H1 (cell line): ENCODE measurements around the gene ADA. TPM values are rescaled to one million over a fixed set of nuclear protein-coding genes. Genes with fewer than 3 reads are reported as not detected.

Experiments
- CTCF ChIA-PET: fragments of 300-600 bp; sonication (Branson Sonifier 250); formaldehyde crosslinking; loops from one replicate; lab custom pipeline; 2021; ENCODE audit not compliant: partially characterized antibody; lab: Charles Lee
- POLR2A ChIA-PET: fragments of 300-600 bp; sonication (Branson Sonifier 250); formaldehyde crosslinking; loops from one replicate; lab custom pipeline; 2021; ENCODE audit warnings: inconsistent platforms; ENCODE audit not compliant: partially characterized antibody; lab: Charles Lee
- DNase-seq, 2 experiments: peaks; one replicate each; pipeline versions ENCODE4 v3.0.0 to v3.0.0-alpha.2; 2010 to 2022; ENCODE audit warnings: low spot score in 2 of 2, low read depth in 1 of 2, mixed read lengths in 1 of 2
- FAIRE-seq: peaks from 2 replicates; lab custom pipeline; 2011; peaks lifted over from hg19 to GRCh38; lab: Jason Lieb, UNC
- H2AFZ ChIP-seq: 2 replicates; pipeline ENCODE4 v1.8.1; 2012; ENCODE audit warnings: low read length, inconsistent platforms
- H2AK5ac ChIP-seq: 2 replicates; pipeline ENCODE4 v1.6.1; 2013; ENCODE audit warnings: low read depth, low read length
- H2BK120ac ChIP-seq: replicated peaks from 2 replicates; pipeline ENCODE3; 2013; ENCODE audit warnings: low read depth, low read length, inconsistent platforms
- H2BK12ac ChIP-seq: 2 replicates; pipeline ENCODE4 v1.6.1; 2013; ENCODE audit warnings: low read depth, low read length
- H2BK15ac ChIP-seq: 2 replicates; pipeline ENCODE4 v1.6.1; 2013; ENCODE audit warnings: low read length
- H2BK20ac ChIP-seq: 2 replicates; pipeline ENCODE4 v1.6.1; 2013; ENCODE audit warnings: low read length
- H2BK5ac ChIP-seq: 2 replicates; pipeline ENCODE4 v1.6.1; 2013; ENCODE audit warnings: low read depth, low read length
- H3K14ac ChIP-seq: 2 replicates; pipeline ENCODE4 v1.6.1; 2013; ENCODE audit warnings: inconsistent platforms; ENCODE audit not compliant: insufficient read length
- H3K18ac ChIP-seq: 2 replicates; pipeline ENCODE4 v1.6.1; 2013; ENCODE audit warnings: low read length; ENCODE audit errors: extremely low read depth
- H3K23ac ChIP-seq: 2 replicates; pipeline ENCODE4 v1.6.1; 2013; ENCODE audit warnings: inconsistent platforms; ENCODE audit not compliant: insufficient read length
- H3K23me2 ChIP-seq: 2 replicates; pipeline ENCODE4 v1.6.1; 2013; ENCODE audit warnings: low read depth, low read length
- H3K27ac ChIP-seq: 2 replicates; pipeline ENCODE4 v1.6.1; 2011; ENCODE audit warnings: low read depth, low read length, inconsistent platforms
- H3K27me3 ChIP-seq, 4 experiments: replicated peaks in 1 of 4; 1 replicate in 1 of 4; 2 replicates in 3 of 4; pipeline versions ENCODE4 v1.6.1 to v1.8.1; 2011 to 2013; ENCODE audit warnings: low read length in 3 of 4, mild to moderate bottlenecking in 3 of 4, inconsistent platforms in 2 of 4, mixed read lengths in 2 of 4, moderate library complexity in 1 of 4; ENCODE audit not compliant: control insufficient read depth in 3 of 4, insufficient read depth in 3 of 4; ENCODE audit errors: extremely low read depth in 1 of 4
- H3K36me3 ChIP-seq, 4 experiments: 2 replicates each; pipeline versions ENCODE4 v1.6.1 to v1.8.1; 2011 to 2013; ENCODE audit warnings: mild to moderate bottlenecking in 4 of 4, low read length in 3 of 4, moderate library complexity in 2 of 4, control low read depth in 1 of 4, inconsistent platforms in 1 of 4; ENCODE audit not compliant: insufficient read depth in 4 of 4, control insufficient read depth in 2 of 4
- H3K4ac ChIP-seq: replicated peaks from 2 replicates; pipeline ENCODE3; 2013; ENCODE audit warnings: low read length, low read depth, mixed read lengths, inconsistent platforms; ENCODE audit not compliant: insufficient read length
- H3K4me1 ChIP-seq, 4 experiments: replicated peaks in 1 of 4; 1 replicate in 1 of 4; 2 replicates in 3 of 4; pipeline versions ENCODE4 v1.6.1 to v1.8.1; 2011 to 2013; ENCODE audit warnings: low read length in 3 of 4, inconsistent platforms in 2 of 4, mixed read lengths in 1 of 4; ENCODE audit not compliant: insufficient read depth in 4 of 4, control insufficient read depth in 3 of 4
- H3K4me2 ChIP-seq, 2 experiments: 2 replicates each; pipeline versions ENCODE4 v1.6.1 to v1.8.1; 2011 to 2013; ENCODE audit warnings: low read depth in 2 of 2, low read length in 2 of 2, control low read depth in 1 of 2, inconsistent platforms in 1 of 2, mild to moderate bottlenecking in 1 of 2; ENCODE audit not compliant: insufficient read depth in 1 of 2
- H3K4me3 ChIP-seq, 4 experiments: fragments of 200-600, 300-600 bp in 1 of 4; sonication (generic), shearing (Covaris generic), sonication (Bioruptor Twin) in 1 of 4; 2 replicates each; pipeline versions ENCODE4 v1.5.1 to v1.8.1; 2011 to 2016; ENCODE audit warnings: low read length in 4 of 4, low read depth in 3 of 4, control low read depth in 2 of 4, inconsistent platforms in 2 of 4, mild to moderate bottlenecking in 2 of 4, mixed read lengths in 1 of 4, moderate library complexity in 1 of 4; ENCODE audit not compliant: insufficient read depth in 2 of 4; ENCODE audit errors: extremely low read depth in 1 of 4
- H3K56ac ChIP-seq: replicated peaks from 2 replicates; pipeline ENCODE3; 2013; ENCODE audit warnings: low read depth, mild to moderate bottlenecking, mixed read lengths, low read length, inconsistent platforms; ENCODE audit not compliant: insufficient read length
- H3K79me1 ChIP-seq: 2 replicates; pipeline ENCODE4 v1.6.1; 2013; ENCODE audit warnings: low read depth, low read length, control low read depth
- H3K79me2 ChIP-seq, 2 experiments: 2 replicates each; pipeline versions ENCODE4 v1.6.1 to v1.8.1; 2012 to 2013; ENCODE audit warnings: low read length in 2 of 2, mild to moderate bottlenecking in 2 of 2, inconsistent platforms in 1 of 2; ENCODE audit not compliant: insufficient read depth in 2 of 2, control insufficient read depth in 1 of 2
- H3K9ac ChIP-seq, 4 experiments: replicated peaks in 1 of 4; 1 replicate in 1 of 4; 2 replicates in 3 of 4; pipeline versions ENCODE4 v1.6.1 to v1.8.1; 2011 to 2013; ENCODE audit warnings: low read depth in 3 of 4, low read length in 3 of 4, control low read depth in 2 of 4, mild to moderate bottlenecking in 2 of 4, moderate library complexity in 2 of 4, inconsistent platforms in 1 of 4; ENCODE audit errors: extremely low read depth in 1 of 4
- H3K9me3 ChIP-seq, 2 experiments: 2 replicates each; pipeline versions ENCODE4 v1.6.1 to v1.8.1; 2012 to 2013; ENCODE audit warnings: mild to moderate bottlenecking in 2 of 2, moderate library complexity in 2 of 2, control low read depth in 1 of 2, inconsistent platforms in 1 of 2, low read depth in 1 of 2, low read length in 1 of 2, mixed read lengths in 1 of 2; ENCODE audit not compliant: insufficient read depth in 2 of 2
- H4K20me1 ChIP-seq, 2 experiments: replicated peaks in 1 of 2; 2 replicates each; pipeline versions ENCODE3 to v1.8.1; 2011 to 2013; ENCODE audit warnings: inconsistent platforms in 2 of 2, low read length in 2 of 2, mild to moderate bottlenecking in 1 of 2; ENCODE audit not compliant: insufficient read depth in 2 of 2, control insufficient read depth in 1 of 2
- H4K5ac ChIP-seq: 2 replicates; pipeline ENCODE4 v1.6.1; 2013; ENCODE audit warnings: low read length, low read depth, mixed read lengths, inconsistent platforms; ENCODE audit not compliant: insufficient read length
- H4K8ac ChIP-seq: 2 replicates; pipeline ENCODE4 v1.8.0; 2013; ENCODE audit warnings: mild to moderate bottlenecking, moderate library complexity, low read length, inconsistent platforms; ENCODE audit not compliant: insufficient read depth; ENCODE audit errors: extremely low read depth
- H4K91ac ChIP-seq: replicated peaks from 2 replicates; pipeline ENCODE3; 2013; ENCODE audit warnings: low read length, mixed read lengths, inconsistent platforms; ENCODE audit not compliant: insufficient read length
- BCL11A ChIP-seq, 2 experiments: IDR thresholded peaks; one replicate each; pipeline ENCODE4 v1.6.1; 2011; ENCODE audit warnings: low read depth in 2 of 2, low read length in 2 of 2, mild to moderate bottlenecking in 2 of 2
- CBX5 ChIP-seq: fragments of 300-800, 300-1000 bp; sonication (generic); IDR thresholded peaks from 2 replicates; pipeline ENCODE4 v1.7.1; 2016; ENCODE audit warnings: antibody characterized with exemption, low read length, low read depth
- EP300 ChIP-seq, 2 experiments: IDR thresholded peaks; 1 replicate in 1 of 2; 2 replicates in 1 of 2; pipeline ENCODE4 v1.6.1; 2011 to 2012; ENCODE audit warnings: low read depth in 2 of 2, low read length in 2 of 2, mild to moderate bottlenecking in 2 of 2, borderline replicate concordance in 1 of 2, inconsistent platforms in 1 of 2, moderate library complexity in 1 of 2
- GTF2F1 ChIP-seq: IDR thresholded peaks from 2 replicates; pipeline ENCODE4 v1.6.1; 2012; ENCODE audit warnings: low read depth, low read length, improper control_type of control experiment, borderline replicate concordance
- JUND ChIP-seq: IDR thresholded peaks from 2 replicates; pipeline ENCODE4 v1.6.1; 2011; ENCODE audit warnings: mild to moderate bottlenecking, improper control_type of control experiment, low read length
- PHF8 ChIP-seq: fragments of 200-600 bp; sonication (generic); conservative IDR thresholded peaks from 2 replicates; pipeline ENCODE4 v1.7.1; 2012; ENCODE audit warnings: low read depth, mild to moderate bottlenecking, inconsistent platforms, low read length, moderate library complexity
- SIN3A ChIP-seq, 2 experiments: IDR thresholded peaks in 1 of 2; conservative IDR thresholded peaks in 1 of 2; 2 replicates each; pipeline ENCODE4 v1.6.1; 2011 to 2012; ENCODE audit warnings: low read length in 2 of 2, improper control_type of control experiment in 1 of 2, low read depth in 1 of 2, mild to moderate bottlenecking in 1 of 2
- SP4 ChIP-seq: IDR thresholded peaks from 2 replicates; pipeline ENCODE4 v1.6.1; 2012; ENCODE audit warnings: low read length, inconsistent platforms
- polyA plus RNA-seq, 7 experiments: library from polyadenylated mRNA; depleted of rRNA in 3 of 7; stranded (reverse) in 5 of 7; unstranded in 2 of 7; fragments of >200 nt in 5 of 7; fragments of 200-250 nt in 2 of 7; gene quantifications; 1 replicate in 5 of 7; 2 replicates in 1 of 7; 4 replicates in 1 of 7; pipeline versions ENCODE4 v1.2.1 to v1.2.3, GENCODE V29; 2011 to 2013; ENCODE audit warnings: missing spikeins in 2 of 7, mixed read lengths in 2 of 7
- total RNA-seq: library from RNA; stranded (reverse); fragmentation: NEBNext Ultra II Directional; extraction: Animal tissue kit (Norgen Biotek cat#: 25700); gene quantifications from 2 replicates; pipeline ENCODE4 v1.2.1, GENCODE V29; 2021
- TF ChIP-seq, protein P1 (sequence below): IDR thresholded peaks from 2 replicates; pipeline ENCODE4 v1.6.1; 2012; ENCODE audit warnings: low read length, inconsistent platforms
- TF ChIP-seq, protein P2 (sequence below): IDR thresholded peaks from 2 replicates; pipeline ENCODE4 v1.6.1; 2011; ENCODE audit warnings: low read length, improper control_type of control experiment
- TF ChIP-seq, protein P3 (sequence below): IDR thresholded peaks from 2 replicates; pipeline ENCODE4 v1.6.1; 2012; ENCODE audit warnings: inconsistent platforms

Gene ADA
- total and polyA plus RNA-seq, 2 of the 8 experiments (the other 6 are each of a cell fraction or from before 2014, with no cell fraction given), result 19.9 to 32.8 TPM

DNA sequence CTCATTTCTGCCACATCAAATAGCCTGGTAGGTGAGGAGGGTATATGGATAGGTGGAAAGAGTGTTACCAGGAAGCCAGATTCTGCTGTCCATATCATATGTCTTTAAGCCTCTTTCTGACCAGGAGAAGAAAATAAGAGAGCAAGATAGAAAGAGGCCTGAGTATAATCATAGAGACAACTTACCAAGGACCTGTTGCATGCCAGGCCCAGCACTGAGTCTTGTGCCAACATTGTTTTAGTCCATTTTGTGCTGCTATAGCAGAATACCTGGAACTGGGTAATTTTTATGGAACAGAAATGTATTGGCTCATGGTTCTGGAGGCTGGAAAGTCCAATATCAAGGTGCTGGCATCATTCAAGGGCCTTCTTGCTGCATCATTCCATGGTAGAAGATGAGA is 7.3 kb upstream of the ADA start:
- no peak for DNase-seq
- H2AK5ac ChIP-seq, result no peak overlapping the region
- no peak overlapping the region for H2BK5ac ChIP-seq
- H2BK120ac ChIP-seq, result no peak overlapping the region
- peaks cover 0 to 6% (median 4%) of the 10 kb centered on the region in 4 experiments; a peak in 6 of 7 replicates for H3K4me1 ChIP-seq
- no peak overlapping the region for H2AFZ ChIP-seq
- CTCF ChIA-PET, result interaction anchor here (1.4 kb wide), 1 partner anchor 10 kb away, joined by 4 read pairs; no protein-coding TSS in a partner anchor
- H4K5ac ChIP-seq, result no peak overlapping the region
- no peaks in the 10 kb centered on the region for H3K79me1 ChIP-seq
- H3K14ac ChIP-seq, result no peak overlapping the region
- no peaks in the 10 kb centered on the region; a peak in 1 of 7 replicates for H3K27me3 ChIP-seq
- no peaks in the 10 kb centered on the region for H3K23me2 ChIP-seq
- POLR2A ChIA-PET, result no interaction called here
- H3K18ac ChIP-seq, result no peak overlapping the region
- no peaks in the 10 kb centered on the region for H3K36me3 ChIP-seq
- no peak overlapping the region for H3K4ac ChIP-seq
- no peak overlapping the region for H3K23ac ChIP-seq
- peaks cover 9 to 10% of the 10 kb centered on the region in 2 experiments; a peak in 3 of 4 replicates for H3K9me3 ChIP-seq
- H3K56ac ChIP-seq, result no peak overlapping the region
- H3K4me3 ChIP-seq, result no peak overlapping the region
- no peak for FAIRE-seq
- H4K8ac ChIP-seq, result no peak overlapping the region
- H2BK15ac ChIP-seq, result no peak overlapping the region
- H4K91ac ChIP-seq, result no peak overlapping the region
- no peak overlapping the region for H2BK12ac ChIP-seq
- no peak overlapping the region for H3K4me2 ChIP-seq
- no peak overlapping the region for H3K27ac ChIP-seq
- H3K79me2 ChIP-seq, result no peaks in the 10 kb centered on the region
- H3K9ac ChIP-seq, result no peak overlapping the region
- no peaks in the 10 kb centered on the region for H4K20me1 ChIP-seq
- no peak overlapping the region for H2BK20ac ChIP-seq
- TF ChIP-seq SP4, result no peak
- TF ChIP-seq SIN3A (conservative IDR thresholded peaks at IDR 0.05 in 1 of 2, IDR thresholded peaks at IDR 0.05 in 1 of 2; ENCODE audit: low read depth in 1 of 2, low read length in 2 of 2), result no peak
- TF ChIP-seq, protein P1, sequence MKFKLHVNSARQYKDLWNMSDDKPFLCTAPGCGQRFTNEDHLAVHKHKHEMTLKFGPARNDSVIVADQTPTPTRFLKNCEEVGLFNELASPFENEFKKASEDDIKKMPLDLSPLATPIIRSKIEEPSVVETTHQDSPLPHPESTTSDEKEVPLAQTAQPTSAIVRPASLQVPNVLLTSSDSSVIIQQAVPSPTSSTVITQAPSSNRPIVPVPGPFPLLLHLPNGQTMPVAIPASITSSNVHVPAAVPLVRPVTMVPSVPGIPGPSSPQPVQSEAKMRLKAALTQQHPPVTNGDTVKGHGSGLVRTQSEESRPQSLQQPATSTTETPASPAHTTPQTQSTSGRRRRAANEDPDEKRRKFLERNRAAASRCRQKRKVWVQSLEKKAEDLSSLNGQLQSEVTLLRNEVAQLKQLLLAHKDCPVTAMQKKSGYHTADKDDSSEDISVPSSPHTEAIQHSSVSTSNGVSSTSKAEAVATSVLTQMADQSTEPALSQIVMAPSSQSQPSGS, result no peak
- TF ChIP-seq GTF2F1, result no peak
- no peak for TF ChIP-seq JUND
- TF ChIP-seq, protein P2, sequence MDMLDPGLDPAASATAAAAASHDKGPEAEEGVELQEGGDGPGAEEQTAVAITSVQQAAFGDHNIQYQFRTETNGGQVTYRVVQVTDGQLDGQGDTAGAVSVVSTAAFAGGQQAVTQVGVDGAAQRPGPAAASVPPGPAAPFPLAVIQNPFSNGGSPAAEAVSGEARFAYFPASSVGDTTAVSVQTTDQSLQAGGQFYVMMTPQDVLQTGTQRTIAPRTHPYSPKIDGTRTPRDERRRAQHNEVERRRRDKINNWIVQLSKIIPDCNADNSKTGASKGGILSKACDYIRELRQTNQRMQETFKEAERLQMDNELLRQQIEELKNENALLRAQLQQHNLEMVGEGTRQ, result no peak
- no peak for TF ChIP-seq PHF8
- TF ChIP-seq BCL11A (IDR thresholded peaks at IDR 0.05; ENCODE audit: low read depth in 2 of 2, low read length in 2 of 2), result no peak
- TF ChIP-seq EP300 (IDR thresholded peaks at IDR 0.05; ENCODE audit: borderline replicate concordance in 1 of 2, low read depth in 2 of 2, low read length in 2 of 2), result no peak
- TF ChIP-seq CBX5, result no peak
- TF ChIP-seq, protein P3, sequence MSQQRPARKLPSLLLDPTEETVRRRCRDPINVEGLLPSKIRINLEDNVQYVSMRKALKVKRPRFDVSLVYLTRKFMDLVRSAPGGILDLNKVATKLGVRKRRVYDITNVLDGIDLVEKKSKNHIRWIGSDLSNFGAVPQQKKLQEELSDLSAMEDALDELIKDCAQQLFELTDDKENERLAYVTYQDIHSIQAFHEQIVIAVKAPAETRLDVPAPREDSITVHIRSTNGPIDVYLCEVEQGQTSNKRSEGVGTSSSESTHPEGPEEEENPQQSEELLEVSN, result no peak
